Left ventricle myocardium inferior (tissue), 1 donor: ENCODE measurements around the gene NUAK1. TPM values are rescaled to one million over a fixed set of nuclear protein-coding genes. Genes with fewer than 3 reads are reported as not detected.

Experiments used
- DNase-seq: peaks from one replicate; pipeline ENCODE4 v3.0.0-alpha.2; 2020
- H3K27ac ChIP-seq: fragments of 200-600 bp; replicated peaks from 2 replicates; pipeline ENCODE4 v1.8.0; 2021
- H3K27me3 ChIP-seq: fragments of 200-600 bp; 2 replicates; pipeline ENCODE4 v1.8.0; 2021; ENCODE audit warnings: low read depth
- H3K36me3 ChIP-seq: fragments of 200-600 bp; 2 replicates; pipeline ENCODE4 v1.8.0; 2021
- H3K4me1 ChIP-seq: fragments of 200-600 bp; 2 replicates; pipeline ENCODE4 v1.8.0; 2021
- H3K4me3 ChIP-seq: fragments of 200-600 bp; 2 replicates; pipeline ENCODE4 v1.8.0; 2021; ENCODE audit warnings: mild to moderate bottlenecking, moderate library complexity
- H3K9me3 ChIP-seq: fragments of 200-600 bp; replicated peaks from 2 replicates; pipeline ENCODE4 v1.8.0; 2021
- CTCF ChIP-seq: fragments of 200-600 bp; IDR thresholded peaks from 2 replicates; pipeline ENCODE4 v1.8.0; 2021; ENCODE audit warnings: antibody characterized with exemption, mild to moderate bottlenecking, borderline replicate concordance
- intact Hi-C: fragments of 100-400 bp; cut with micrococcal nuclease; formaldehyde crosslinking; loops from one replicate; pipeline ENCODE4 v1.11.0; 2022
- total RNA-seq: library from RNA; stranded (reverse); fragmentation: NEBNext Ultra II Directional; extraction: Animal tissue kit (Norgen Biotek cat#: 25700); gene quantifications from one replicate; pipeline ENCODE4 v1.2.1, GENCODE V29; 2021
- donor health status: DM: no; HTN: yes; CAD: no; lungs with severe emphysema.

NUAK1 gene
- total RNA-seq, 1 donor from 2014 or later: 42.1 TPM

- DNase-seq: no peak
- Histone ChIP-seq H3K36me3 (no peaks in the 10 kb centered on the region), H3K4me1 (peaks cover 100% of the 10 kb centered on the region), H3K27ac (peak overlapping the region; percentile 98), H3K4me3 (peak overlapping the region; percentile 10), H3K9me3 (no peaks in the 10 kb centered on the region), H3K27me3 (no peaks in the 10 kb centered on the region)
- intact Hi-C loops: no loop called here
- no peak for TF ChIP-seq CTCF
These were observed 25.7 kb downstream of the NUAK1 start for GRCh38 chr12:106113042-106113441.

DNA sequence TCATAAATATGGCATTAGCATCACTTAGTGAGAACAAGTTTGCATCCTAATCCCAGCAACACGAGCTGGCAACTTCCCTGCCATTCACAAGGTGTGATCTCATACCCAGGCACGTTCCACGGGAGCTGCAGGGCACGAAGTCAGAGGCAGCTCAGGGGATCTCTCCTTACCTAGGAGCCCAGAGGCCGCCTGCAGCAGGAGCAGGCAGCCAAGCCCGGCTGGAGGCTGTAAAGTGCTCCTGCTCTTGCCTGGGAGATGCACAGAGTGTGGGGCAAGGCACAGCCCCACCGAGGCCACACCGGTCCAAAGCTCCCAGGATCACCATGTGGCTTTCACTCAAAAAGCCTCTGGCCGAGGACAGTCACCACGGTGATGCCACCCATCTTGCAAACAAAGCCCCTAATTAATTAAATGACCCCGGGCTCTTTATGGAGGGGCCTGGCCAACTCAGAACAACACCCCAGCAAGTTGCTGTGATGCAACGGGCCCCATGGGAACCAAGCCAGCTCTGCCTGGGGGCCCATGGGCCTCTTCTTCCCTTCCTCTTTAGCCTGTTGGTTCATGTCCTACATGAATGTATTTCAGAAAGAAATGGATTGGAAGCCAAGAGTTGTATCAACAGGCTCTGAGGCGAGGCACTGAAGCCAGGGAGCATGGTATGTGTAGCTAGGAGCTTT lies 26.5 kb downstream of the NUAK1 start:
- Histone ChIP-seq H3K4me1 (peaks cover 100% of the 10 kb centered on the region), H3K27me3 (no peaks in the 10 kb centered on the region), H3K27ac (peak overlapping the region; percentile 98), H3K36me3 (no peaks in the 10 kb centered on the region), H3K9me3 (no peaks in the 10 kb centered on the region), H3K4me3 (no peak overlapping the region)
- DNase-seq: no peak
- TF ChIP-seq CTCF: no peak
- intact Hi-C loops: no loop called here

DNA sequence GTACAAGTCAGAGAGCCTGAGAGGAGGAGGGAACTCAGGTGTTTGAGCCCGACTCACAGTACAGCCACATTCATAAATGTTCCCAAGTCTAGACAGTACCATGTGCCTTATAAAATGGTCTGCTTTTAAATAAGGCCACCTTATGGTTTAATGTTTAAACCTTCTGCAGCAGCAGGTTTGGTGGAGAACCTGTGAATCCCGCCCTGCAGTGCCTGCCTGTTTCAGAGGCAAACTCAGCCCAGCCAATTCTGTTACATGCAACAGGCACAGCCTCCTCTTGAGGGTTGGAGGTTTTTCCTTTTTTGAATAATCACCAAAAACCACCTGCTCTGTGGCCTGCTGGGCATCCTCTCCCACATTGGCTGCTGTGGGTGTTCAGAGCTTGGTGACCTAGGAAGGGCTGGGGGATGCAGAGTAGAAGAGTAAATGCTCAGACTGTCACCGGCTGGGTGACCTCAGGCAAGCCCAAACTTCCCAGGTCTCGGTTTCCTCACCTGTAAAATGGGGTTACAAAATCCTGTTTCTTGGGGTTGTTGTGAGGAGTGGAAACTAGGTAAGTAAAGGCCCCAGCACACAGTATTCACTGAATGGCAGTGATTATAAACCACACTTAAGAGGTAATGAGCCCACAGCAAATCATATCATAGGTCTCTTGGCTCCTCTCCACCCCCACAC lies 28.0 kb downstream of the NUAK1 start:
- Histone ChIP-seq H3K27me3 (no peaks in the 10 kb centered on the region), H3K9me3 (no peaks in the 10 kb centered on the region), H3K36me3 (no peaks in the 10 kb centered on the region), H3K4me1 (peaks cover 100% of the 10 kb centered on the region), H3K27ac (peak overlapping the region; percentile 98), H3K4me3 (no peak overlapping the region)
- intact Hi-C loops: no loop called here
- DNase-seq: no peak
- TF ChIP-seq CTCF: no peak

DNA sequence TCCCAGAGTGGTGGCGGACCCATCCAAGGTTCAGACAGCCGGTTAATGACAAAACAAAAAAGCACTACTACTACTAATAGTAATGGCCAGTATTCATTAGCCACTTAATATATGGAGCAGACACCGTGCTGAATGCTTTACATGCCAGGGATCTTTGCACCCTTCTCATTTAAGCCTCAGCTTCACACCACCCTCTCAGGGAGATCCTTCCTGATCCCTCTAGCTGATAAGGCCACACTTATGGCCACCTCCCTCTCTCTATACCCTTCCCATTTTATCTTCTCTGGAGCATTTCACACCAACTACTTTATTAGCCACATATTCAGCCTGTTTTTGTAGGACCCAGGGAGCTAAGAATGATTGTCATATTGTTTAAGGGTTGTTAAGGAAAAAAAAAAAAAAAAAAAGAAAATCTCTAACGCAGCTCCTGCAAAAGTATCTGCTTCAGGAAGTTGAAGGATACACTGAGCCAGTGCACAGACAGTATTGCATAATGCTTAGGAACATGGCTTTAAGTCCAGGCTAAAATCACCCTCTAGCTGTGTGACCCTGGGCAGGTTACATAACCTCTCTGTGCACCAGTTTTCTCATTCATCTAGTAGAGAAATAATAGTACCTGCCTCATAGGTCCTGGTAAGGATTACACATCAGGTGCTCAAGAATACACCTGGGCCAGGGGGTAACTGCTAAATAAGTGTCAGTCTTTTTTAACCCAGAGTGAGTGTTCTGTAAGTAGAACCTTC lies 29.4 kb downstream of the NUAK1 start:
- H3K4me1 ChIP-seq: peaks cover 100% of the 10 kb centered on the region
- peak overlapping the region; percentile 98 for H3K27ac ChIP-seq
- intact Hi-C loops: no loop called here
- H3K27me3 ChIP-seq: no peaks in the 10 kb centered on the region
- no peak for DNase-seq
- no peak overlapping the region for H3K4me3 ChIP-seq
- H3K9me3 ChIP-seq: no peaks in the 10 kb centered on the region
- peaks cover 5% of the 10 kb centered on the region for H3K36me3 ChIP-seq
- TF ChIP-seq CTCF: no peak

DNA sequence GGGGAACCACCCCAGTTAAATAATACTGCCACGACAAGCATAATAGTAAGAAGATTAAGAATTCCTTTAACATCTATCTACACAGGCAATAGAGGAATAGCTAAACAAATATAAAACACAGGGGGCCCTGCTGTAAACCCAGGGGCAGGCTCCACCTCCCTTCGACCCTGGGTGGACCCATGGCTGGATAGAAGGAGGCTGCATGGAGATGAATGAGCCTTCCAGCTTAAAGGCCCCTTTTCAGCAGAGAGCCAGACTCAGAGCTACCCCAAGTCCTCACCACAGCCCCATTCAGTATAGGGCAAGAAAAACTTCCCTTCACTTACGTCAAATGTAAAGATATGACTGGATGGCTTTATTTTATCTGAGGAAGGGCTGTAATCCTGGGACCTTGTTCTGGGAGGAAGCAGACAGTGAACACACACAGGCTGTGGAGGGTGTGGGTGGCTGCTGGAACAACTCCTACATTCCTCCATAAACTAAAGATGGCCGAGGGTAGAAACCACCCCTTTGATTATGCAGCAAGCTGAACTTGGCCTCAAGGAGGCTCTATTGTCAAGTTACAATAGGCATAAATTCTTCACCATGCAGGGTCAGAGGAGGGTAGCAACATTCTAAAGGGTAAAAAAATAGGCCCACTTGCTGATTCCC lies 30.4 kb downstream of the NUAK1 start:
- H3K36me3 ChIP-seq: peaks cover 11% of the 10 kb centered on the region

More for the DNA sequence above, 30.4 kb downstream of the NUAK1 start:
- Histone ChIP-seq H3K27ac (peak overlapping the region; percentile 98), H3K4me1 (peaks cover 100% of the 10 kb centered on the region), H3K9me3 (no peaks in the 10 kb centered on the region), H3K4me3 (peak overlapping the region; percentile 21), H3K27me3 (no peaks in the 10 kb centered on the region)
- peak; percentile 29 for TF ChIP-seq CTCF
- intact Hi-C loops: no loop called here
- no peak for DNase-seq
